Measurements from ENCODE around the gene KCTD3. TPM values are rescaled to one million over a fixed set of nuclear protein-coding genes. Genes with fewer than 3 reads are reported as not detected.

KCTD3 gene
- total RNA-seq, 1 donor from 2014 or later: 15.7 TPM

DNA sequence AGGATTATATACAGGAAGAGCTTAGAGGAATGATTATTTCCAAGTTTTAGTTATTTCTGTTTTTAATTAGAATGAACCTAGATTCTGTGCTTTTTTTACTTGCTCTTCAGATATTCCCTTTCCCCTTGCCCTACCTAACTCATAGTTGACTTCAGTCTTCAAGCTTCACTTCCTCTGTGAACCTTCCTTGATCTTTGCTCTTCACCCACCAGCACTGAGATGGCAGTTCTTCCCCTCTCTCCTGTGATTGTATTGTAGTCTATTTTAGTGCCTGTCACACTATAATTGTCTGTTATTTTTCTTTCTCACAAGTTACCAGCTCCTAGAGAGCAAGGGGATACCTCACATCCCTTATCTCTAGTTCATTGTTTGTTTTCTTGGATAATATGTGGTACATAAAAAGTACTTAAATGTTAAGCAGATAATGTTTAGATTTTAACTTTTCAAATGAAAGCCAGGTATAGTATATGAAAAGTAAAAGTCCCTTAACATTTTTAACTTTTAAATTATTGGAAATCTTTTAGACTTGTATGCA lies 33.2 kb downstream of the KCTD3 start:
- intact Hi-C loops (cut with DNase I): no loop called here
- no peak for DNase-seq (ENCODE audit: low spot score)

DNA sequence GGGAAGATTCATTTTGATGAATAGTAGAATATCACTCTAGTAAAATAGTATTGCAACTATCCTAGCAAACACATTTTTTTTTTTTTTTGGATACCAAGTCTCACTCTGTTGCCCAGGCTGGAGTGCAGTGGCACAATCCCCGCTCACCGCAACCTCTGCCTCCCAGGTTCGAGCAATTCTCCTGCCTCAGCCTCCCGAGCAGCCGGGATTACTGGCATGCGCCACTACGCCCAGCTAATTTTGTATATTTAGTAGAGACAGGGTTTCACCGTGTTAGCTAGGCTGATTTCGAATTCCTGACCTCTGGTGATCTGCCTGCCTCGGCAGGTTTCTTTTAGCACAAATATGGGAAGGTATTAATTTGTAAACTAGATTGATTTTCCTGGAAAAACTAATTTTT lies 33.8 kb downstream of the KCTD3 start:
- intact Hi-C loops (cut with DNase I): no loop called here
- DNase-seq (ENCODE audit: low spot score): no peak

DNA sequence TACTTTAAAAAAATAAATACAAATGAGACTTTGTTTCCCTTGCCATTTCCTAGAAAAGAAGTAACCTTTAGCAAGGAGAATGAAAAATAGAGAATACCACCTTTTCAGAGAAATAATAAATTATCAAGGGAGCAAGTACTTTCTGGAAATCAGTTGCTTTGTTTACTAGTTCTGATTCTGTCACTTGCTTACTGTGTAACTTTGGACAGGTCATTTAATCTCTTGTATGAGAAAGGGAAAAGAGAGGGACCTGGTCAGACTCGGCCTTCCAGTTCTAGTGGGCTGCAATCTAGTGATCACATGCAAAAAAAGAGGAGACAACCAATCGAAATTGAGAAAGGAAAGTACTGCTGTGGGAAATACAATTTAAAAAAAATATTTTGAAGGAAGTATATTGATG lies 34.2 kb downstream of the KCTD3 start:
- intact Hi-C loops (cut with DNase I): no loop called here
- DNase-seq (ENCODE audit: low spot score): no peak

DNA sequence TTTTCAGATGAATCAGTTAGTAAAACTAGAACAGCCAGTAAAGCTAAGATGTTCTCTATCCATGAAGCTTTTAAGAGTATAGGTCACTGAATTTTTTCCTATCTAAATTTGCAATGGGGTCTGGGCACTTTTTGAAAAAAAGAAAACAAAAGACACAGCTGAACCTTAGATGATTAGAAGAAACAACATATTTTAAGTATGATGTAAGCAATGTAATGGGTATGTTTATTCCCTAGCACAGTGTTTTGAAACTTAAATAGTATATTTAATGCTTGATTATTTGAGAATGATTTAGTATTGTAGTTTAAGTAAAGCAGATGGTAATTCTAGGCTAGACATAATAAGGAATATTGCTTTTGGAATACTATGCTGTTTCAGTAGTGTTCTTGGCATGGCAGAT lies 36.2 kb downstream of the KCTD3 start:
- intact Hi-C loops (cut with DNase I): no loop called here
- DNase-seq (ENCODE audit: low spot score): no peak

DNA sequence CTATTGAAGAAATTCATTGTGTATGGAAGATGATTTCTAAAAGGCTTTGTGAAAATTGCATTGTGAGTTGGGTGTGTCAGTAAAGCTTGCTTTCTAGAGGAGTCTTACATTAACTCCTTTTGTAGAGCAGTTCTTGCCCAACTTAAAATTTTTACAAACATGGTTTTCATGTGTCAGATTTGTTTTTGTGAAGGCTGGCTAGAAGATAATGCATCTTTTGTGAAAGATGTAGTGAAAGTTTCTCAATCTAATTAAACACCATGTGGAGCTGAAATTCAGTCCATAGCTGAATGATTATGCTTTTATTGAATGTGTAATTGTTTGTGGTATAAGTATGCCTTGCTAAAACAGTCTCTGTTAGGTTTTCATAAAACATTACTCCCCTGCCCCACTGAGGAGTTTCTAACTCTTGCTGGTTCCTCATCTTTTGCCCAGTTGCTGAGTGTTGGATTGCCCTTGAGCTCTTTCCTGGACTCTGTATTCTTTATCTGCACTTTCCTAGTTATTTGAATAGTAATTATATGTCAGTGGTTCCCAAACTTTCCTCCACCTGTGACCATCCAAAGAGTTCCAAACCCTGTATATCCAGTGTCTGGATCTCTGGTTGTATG lies 38.0 kb downstream of the KCTD3 start:
- intact Hi-C loops (cut with DNase I): no loop called here

DNA sequence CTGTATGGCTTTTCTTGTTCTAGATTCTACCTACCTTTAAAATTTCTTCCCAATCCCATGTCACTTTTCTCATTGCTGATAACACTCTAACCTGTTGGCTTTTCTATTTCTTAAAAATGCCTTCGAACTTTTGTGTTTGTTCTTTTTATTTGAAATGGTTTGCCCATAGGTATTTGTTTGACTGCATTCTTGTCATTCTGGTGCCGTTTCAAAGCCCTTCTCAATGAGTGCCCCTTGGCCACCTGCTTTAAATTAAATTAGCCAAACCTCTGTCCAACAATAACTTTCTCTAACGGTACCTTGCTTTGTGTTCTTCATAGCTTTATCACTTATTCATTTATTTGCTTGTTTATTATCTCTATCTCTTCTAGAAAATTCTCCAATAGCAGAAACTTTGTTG lies 38.9 kb downstream of the KCTD3 start:
- no peak for DNase-seq (ENCODE audit: low spot score)
- intact Hi-C loops (cut with DNase I): no loop called here

More for the DNA sequence above, 38.0 kb downstream of the KCTD3 start:
- DNase-seq (ENCODE audit: low spot score): no peak

DNA sequence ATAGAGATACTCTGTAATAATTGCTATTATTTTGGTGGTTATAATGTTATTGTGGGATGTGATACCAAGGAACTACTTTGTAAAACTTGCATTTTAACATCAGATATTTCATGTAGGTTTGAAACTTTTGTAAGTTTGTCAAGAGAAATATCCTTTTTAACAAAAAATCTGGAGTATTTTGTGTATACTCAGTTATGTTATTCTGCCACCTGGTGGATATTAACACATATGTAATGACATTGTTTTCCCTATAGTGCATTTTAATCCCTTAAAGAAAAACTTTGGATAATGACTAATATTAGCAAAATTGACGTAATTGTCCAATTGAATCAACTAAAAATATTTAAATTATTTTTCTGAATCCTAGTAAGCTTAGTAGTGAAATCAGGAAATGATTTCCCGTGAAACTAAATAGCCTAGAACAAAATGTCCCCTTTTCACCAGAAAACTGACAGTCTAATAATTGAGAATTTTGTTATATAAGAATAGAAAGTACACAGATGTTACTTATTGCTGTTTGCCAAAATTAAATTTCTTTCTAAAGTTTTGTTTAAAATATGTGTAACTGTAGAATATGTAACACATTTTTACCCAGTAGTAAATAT lies 39.6 kb downstream of the KCTD3 start:
- no peak for DNase-seq (ENCODE audit: low spot score)
- intact Hi-C loops (cut with DNase I): no loop called here

DNA sequence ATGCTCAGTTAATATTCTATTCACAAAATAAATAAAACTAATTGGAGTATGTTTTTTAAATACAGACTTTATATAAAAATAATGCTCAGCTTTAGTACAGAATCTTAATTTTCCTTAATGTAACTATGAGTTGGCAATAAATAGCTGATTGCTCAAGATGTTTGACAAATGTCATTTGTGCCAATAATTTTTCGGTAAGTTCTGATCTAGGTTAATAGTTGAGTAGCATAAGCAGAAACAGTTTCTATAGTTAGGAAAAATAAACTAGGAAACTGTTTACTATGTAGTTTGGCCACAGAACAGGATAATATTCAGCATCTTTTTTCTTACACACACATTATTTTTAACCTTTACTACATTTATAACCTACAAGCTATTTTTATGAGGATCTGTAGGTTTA lies 40.3 kb downstream of the KCTD3 start:
- intact Hi-C loops (cut with DNase I): no loop called here
- DNase-seq (ENCODE audit: low spot score): no peak

DNA sequence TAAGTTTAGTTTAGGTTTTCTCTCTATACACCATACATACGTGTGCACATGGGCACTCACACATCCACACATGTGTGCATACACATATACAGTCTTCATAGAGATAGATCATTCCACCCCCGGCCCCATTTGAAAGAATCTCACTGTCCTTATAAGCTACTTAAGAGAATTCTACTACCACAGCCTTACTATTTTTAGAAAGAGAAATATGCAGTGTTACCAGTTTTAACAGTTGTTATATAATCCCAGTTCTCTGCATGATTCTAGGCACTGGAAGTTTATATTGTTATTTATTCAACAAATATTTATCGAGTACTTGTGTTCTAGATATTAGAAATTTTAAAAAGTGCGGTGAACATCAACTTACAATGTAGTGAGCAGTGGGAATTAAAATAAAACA lies 41.5 kb downstream of the KCTD3 start:
- intact Hi-C loops (cut with DNase I): no loop called here
- DNase-seq (ENCODE audit: low spot score): no peak

DNA sequence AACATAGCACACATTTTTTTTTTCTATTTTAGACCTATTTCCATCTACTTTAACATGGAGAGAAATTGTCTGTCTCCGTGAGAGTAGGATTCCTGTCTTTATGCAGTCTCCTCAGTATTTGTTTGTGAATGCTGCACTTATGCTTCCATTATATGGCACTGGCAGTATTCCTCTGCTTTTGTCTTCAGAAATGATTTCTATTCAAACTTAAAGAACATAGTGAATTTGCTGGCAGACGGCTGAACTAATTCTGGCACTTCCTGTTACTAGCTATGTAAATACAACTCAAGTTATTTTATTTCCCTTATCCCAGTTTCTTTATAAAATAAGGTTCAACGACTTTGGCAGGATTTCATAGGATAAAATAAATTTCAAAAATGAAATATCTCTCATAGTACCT lies 45.3 kb downstream of the KCTD3 start:
- DNase-seq (ENCODE audit: low spot score): no peak
- intact Hi-C loops (cut with DNase I): no loop called here

DNA sequence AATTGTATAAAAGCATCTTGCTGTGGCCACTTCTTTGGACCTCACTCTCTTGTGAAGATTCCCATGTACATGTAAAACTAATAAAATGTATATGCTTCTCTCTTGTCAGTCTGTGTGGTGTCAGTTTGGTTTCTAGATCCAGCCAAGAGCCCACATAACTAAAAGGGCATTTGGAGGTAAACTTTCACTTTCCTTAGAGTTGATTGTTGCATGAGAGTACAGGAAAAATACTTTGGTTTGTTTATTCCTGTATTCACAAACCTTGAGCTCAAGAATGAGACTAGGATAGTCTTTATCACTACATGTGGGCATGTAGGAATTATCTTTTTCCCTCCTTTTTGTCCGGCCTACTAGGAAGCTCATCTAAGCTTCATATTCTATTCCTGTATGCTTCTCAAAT lies 50.9 kb downstream of the KCTD3 start:
- intact Hi-C loops (cut with DNase I): no loop called here
- DNase-seq (ENCODE audit: low spot score): no peak

DNA sequence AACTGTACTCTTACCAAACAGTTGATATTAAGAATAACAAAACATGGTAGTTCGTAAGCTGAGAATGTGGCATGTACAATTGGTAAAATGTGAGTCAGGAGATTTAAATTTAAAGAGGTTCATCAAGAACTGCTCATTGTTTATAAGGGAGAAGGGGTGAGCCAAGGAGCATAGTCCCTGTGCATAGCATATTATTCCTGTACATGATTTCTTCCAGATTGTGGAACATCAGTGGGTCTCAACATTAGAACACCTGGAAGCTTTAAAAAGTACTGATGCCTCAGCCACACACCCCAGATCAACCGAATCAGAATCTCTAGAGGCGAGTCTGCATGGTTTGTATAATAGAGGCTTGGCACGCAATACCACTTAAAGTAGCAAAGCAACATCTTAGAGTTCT lies 56.1 kb downstream of the KCTD3 start:
- intact Hi-C loops (cut with DNase I): no loop called here
- no peak for DNase-seq (ENCODE audit: low spot score)

DNA sequence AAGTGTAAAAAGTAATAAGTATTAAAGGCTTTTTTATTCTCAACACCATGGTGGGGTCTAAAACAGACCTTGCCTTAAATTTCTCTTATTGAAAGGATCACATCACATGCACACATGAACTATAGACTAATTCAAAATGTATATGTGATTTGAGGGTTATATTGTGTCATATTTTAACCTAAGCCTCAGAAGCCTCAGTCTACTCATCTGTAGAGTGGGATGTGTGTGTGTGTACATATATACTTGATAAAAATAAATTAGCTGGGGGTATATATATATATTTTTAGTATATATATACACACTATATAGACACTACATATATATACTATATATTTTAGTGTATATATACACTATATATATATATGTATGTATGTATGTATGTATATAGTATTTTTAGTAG lies 58.8 kb downstream of the KCTD3 start:
- DNase-seq (ENCODE audit: low spot score): no peak
- intact Hi-C loops (cut with DNase I): no loop called here

DNA sequence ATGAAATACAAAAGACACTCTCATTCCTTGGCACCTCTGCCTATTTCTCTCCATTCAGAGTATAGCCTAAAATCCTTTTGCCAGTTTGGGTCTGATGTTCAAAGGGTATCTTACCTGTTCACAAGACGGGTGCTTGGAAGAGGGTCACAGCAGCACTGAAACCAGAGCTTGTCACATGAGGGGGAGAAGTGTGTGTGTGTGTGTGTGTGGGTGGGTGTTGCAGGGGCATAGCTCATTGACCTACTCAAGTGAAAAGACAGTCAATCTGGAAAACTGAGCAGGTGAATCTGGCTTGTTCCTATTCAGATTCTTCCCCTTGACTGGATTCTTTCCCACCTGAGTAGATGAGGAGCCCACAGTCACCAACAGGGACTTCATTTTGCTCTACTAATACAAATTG lies 63.9 kb downstream of the KCTD3 start:
- no peak for DNase-seq (ENCODE audit: low spot score)
- intact Hi-C loops (cut with DNase I): no loop called here

DNA sequence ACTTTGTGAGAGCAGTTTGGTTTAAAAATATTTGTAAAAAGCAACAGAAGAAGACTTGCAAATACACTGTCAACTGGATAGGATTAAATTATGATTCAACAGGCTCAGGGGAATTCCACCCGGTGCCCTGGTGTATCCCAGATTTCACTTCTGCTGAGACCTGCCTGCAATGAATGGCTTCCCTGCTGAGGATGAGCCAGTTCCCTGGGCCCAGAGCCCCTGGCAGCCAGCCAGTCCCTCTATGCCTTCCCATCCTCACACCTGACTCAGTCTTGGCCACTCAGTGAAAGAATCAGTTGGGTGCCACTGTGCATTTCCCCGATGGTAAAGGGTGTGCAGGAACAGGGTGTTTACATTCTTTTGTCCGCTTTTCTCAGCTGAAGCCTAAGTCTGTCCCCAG lies 64.4 kb downstream of the KCTD3 start:
- intact Hi-C loops (cut with DNase I): no loop called here
- no peak for DNase-seq (ENCODE audit: low spot score)

DNA sequence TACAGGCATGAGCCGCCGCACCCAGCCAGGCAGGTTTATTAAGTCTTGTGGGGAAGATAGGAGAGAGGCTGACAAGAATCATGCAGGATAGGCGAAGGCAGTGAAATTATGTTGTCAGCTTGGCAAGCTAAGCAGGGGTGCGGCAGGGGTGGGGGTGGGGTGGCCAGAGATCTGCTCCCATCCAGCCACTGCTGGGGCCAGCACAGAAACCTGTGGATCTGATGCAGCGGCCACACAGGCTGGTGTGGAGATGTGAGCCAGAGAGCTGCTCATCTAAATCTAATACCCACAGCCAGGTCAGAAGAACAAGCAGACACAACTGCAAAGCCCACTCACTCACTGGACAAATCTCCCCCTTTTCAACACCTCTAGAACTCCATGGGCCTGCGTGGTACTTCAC lies 68.7 kb downstream of the KCTD3 start:
- intact Hi-C loops (cut with DNase I): no loop called here
- DNase-seq (ENCODE audit: low spot score): no peak

DNA sequence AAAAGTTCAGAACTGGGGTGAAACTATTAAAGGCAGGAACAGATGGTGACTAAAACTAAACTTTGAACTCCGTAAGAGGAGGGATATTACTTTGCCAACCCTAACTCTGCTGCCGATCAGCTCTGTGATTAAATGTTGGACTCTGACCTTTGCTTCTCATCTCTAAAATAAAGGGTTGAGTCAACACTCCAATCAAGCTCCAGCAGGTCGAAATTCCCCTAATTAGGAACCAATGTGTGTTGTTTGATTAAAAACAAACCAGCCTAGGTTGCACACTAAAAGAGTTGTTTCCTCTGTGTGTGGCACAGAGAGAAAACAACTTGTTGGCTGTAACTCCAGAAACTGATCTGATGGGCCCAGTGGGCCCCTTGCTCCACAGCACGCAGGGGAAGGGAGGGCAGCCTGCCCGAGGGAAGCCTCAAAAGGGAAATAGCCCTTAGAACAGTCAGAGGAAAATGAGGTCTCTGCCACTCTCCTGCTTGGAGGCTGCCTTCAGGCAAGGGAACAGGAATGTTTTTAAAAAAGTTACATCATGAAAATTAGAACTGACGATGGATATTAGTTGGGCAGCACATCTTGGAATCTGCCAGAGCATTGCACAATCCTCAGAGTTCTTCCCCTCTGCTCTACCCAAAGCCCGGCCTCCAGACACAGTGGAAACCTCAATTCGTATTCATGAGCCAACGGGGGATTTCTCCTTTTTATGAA lies 69.3 kb downstream of the KCTD3 start:
- no peak for DNase-seq (ENCODE audit: low spot score)
- intact Hi-C loops (cut with DNase I): no loop called here

DNA sequence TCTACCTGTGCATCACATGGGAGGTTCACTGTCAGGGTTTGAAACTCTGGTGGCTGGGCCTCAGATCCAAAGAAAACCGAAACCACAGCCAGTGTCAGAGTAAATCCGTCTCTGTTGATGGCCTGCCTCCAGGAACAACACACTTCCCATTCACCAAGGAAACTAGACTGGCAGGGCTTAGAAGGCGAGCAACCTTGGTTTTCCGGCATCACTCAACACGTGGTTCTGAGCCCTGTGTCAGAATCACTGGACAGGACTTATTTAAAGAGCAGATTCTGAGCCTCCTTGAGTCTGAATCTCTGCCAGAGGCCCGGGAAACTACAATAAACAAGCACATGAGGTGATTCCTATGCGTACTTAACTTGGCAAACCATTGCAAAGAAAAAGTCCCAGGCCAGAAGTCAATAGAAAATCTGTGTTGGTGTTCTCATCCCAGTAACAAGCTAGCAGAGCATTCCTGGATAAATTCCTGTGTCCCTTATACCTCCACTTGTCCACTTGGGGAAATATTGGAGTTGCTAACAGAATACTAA lies 70.0 kb downstream of the KCTD3 start:
- DNase-seq (ENCODE audit: low spot score): no peak
- intact Hi-C loops (cut with DNase I): no loop called here

DNA sequence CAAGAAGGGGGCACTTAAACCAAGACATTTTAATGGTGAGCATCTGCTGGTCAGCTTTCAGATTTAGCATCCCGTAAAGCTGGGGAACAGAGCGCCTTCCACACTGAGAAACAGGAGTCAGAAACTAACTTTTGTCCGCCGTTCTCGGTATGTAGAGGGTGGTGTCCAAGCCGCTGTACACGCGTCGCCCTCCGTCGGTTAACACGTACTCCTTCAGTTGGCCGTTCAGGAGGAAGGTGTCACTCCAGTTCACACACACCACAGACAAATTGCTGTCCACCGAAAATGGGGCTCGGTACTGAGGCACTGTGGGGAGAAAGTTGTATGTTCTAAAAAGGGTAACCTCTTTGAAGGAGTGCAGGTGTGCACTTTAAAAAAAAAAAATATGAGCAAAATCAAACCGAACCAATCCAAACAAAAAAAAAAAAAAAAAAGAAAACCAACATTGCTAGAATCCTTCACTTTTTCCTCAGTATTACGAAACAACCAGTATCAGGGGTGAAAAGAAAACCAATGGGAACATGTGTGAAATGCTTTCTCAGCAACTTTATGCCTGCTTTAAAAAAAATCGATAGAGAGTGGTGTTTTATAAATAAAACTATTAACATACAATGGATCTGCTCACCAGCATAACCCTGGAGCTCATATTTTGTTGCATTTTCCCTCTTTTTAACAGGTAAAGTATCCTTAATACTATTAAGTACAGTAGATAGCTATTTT lies 73.5 kb downstream of the KCTD3 start:
- DNase-seq (ENCODE audit: low spot score): no peak
- intact Hi-C loops (cut with DNase I): no loop called here

DNA sequence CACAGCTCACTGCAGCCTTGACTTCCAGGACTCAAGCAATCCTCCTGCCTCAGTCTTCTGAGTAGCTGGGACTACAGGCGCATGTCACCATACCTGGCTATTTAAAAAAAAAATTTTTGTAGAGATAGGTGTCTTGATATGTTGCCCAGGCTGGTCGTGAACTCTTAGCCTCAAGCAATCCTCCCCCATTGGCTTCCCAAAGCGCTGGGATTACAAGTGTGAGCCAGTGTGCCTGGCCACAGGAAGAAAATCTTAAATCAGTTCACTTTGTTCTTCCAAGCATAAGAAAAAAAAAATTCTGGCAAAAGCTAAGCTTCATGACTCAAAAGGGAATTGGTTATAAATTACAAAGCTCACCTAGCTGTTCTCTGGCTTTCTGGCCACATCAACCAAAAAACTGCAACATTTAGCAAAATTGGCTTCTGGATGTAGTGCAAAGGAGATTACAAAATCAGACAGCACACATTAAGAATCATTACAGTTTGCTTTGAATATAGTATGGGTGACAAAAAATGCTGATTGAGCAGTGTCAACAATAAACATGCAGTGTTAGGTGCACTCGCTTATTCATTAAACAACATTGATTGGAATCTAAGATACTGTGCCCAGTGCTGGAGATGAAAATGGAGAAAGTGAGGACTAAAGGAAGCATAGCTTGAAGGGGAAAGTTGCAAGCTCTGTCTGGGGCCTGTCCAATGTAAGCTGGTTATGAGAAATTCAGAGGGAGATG lies 76.7 kb downstream of the KCTD3 start:
- no peak for DNase-seq (ENCODE audit: low spot score)

More for the DNA sequence above, 76.7 kb downstream of the KCTD3 start:
- intact Hi-C loops (cut with DNase I): no loop called here

Measured in cardiac septum (tissue), 1 donor.